AG04450 (cell line): ENCODE data around the gene CALY. TPM values are rescaled to one million over a fixed set of nuclear protein-coding genes. Genes with fewer than 3 reads are reported as not detected.

Experiments used
- CTCF ChIA-PET: fragments of 300-600, 350-600 bp; formaldehyde crosslinking; extraction: SDS; loops from one replicate; lab custom pipeline; 2022; ENCODE audit warnings: antibody characterized with exemption, inconsistent platforms; lab: Charles Lee
- POLR2A ChIA-PET: fragments of 350-600 bp; formaldehyde crosslinking; extraction: SDS; loops from one replicate; lab custom pipeline; 2021; ENCODE audit warnings: antibody characterized with exemption, inconsistent platforms; lab: Yijun Ruan, JAX
- DNase-seq: peaks from one replicate; pipeline ENCODE4 v3.0.0-alpha.2; 2011; ENCODE audit warnings: low read depth, low spot score
- H3K27ac ChIP-seq: one replicate; pipeline ENCODE4 v1.5.1; 2012; ENCODE audit warnings: low read depth, low read length, control low read depth
- H3K27me3 ChIP-seq: one replicate; pipeline ENCODE4 v1.6.0; 2012; ENCODE audit warnings: low read length; ENCODE audit not compliant: control insufficient read depth, insufficient read depth
- H3K4me3 ChIP-seq: 2 replicates; pipeline ENCODE4 v1.5.1; 2011; ENCODE audit warnings: mild to moderate bottlenecking, low read depth, low read length, control low read depth
- H3K9me3 ChIP-seq: 2 replicates; pipeline ENCODE4 v1.5.1; 2012; ENCODE audit warnings: low read length; ENCODE audit not compliant: control insufficient read depth, insufficient read depth
- CTCF ChIP-seq: IDR thresholded peaks from 2 replicates; pipeline ENCODE4 v1.5.1; 2011; ENCODE audit warnings: low read depth, low read length, control low read depth, inconsistent platforms
- polyA plus RNA-seq: library from polyadenylated mRNA; depleted of rRNA; stranded (reverse); fragments of >200 nt; gene quantifications from 2 replicates; pipeline ENCODE4 v1.2.3, GENCODE V29; 2011

CALY gene
- polyA plus RNA-seq, 1 experiment: 0.16 TPM

- CTCF ChIA-PET: interaction anchor here (0.6 to 1.7 kb wide), 2 partner anchors 10 to 52 kb away, joined by 5 to 6 read pairs; no protein-coding TSS in a partner anchor
- POLR2A ChIA-PET: interaction anchor here (1.1 kb wide), 1 partner anchor 102 kb away, joined by 3 read pairs; the partner anchor contains the start of gene PAOX
- Histone ChIP-seq H3K4me3 (no peak overlapping the region), H3K27ac (no peak overlapping the region), H3K27me3 (peaks cover 14% of the 10 kb centered on the region), H3K9me3 (no peaks in the 10 kb centered on the region; the same call in 1 of the 2 replicates)
- no peak for DNase-seq
- no peak for TF ChIP-seq CTCF
These were observed 59.3 kb downstream of the CALY start for GRCh38 chr10:133277277-133277992.

- POLR2A ChIA-PET: no interaction called here
- Histone ChIP-seq H3K27me3 (peaks cover 14% of the 10 kb centered on the region), H3K27ac (no peak within 1 kb of the TSS), H3K4me3 (0 out of 2 replicates have a peak within 1 kb of the TSS, but pooled peaks have one; percentile 7), H3K9me3 (no peaks in the 10 kb centered on the region; the same call in 1 of the 2 replicates)
- TF ChIP-seq CTCF: no peak
- CTCF ChIA-PET: no interaction called here
- no peak for DNase-seq
These were observed 60.1 kb downstream of the CALY start, which contains the start of gene ADAM8 for GRCh38 chr10:133276435-133277201. TSS of gene ADAM8 (minus strand) at chr10:133276868. CDS start at chr10:133276817, 51 bp downstream.

- no peak overlapping the region for H3K4me3 ChIP-seq
- H3K27ac ChIP-seq: no peak overlapping the region
- no peaks in the 10 kb centered on the region; the same call in 1 of the 2 replicates for H3K9me3 ChIP-seq
- peaks cover 14% of the 10 kb centered on the region for H3K27me3 ChIP-seq
- no peak for DNase-seq
- ChIA-PET POLR2A (no interaction called here), CTCF (no interaction called here)
- TF ChIP-seq CTCF: no peak
These were observed 60.6 kb downstream of the CALY start for GRCh38 chr10:133276100-133276434.

GRCh38 chr10:133275684-133276092, 61.0 kb downstream of the CALY start:
- ChIA-PET CTCF (interaction anchor here (0.5 kb wide), 1 partner anchor 31 kb away, joined by 3 read pairs; no protein-coding TSS in a partner anchor), POLR2A (no interaction called here)
- no peaks in the 10 kb centered on the region; the same call in 1 of the 2 replicates for H3K9me3 ChIP-seq
- TF ChIP-seq CTCF: no peak
- no peak overlapping the region for H3K27ac ChIP-seq
- H3K4me3 ChIP-seq: no peak overlapping the region
- DNase-seq: no peak
- peaks cover 14% of the 10 kb centered on the region for H3K27me3 ChIP-seq
